ENCODE results near the gene APBA2. TPM values are rescaled to one million over a fixed set of nuclear protein-coding genes. Genes with fewer than 3 reads are reported as not detected.
A peak's percentile ranks its signal among the peaks of the same experiment; 100 is the strongest.

The APBA2 gene
- total RNA-seq, 1 experiment from 2014 or later: 53.3 TPM

- H3K27ac ChIP-seq: no peak overlapping the region
- no peaks in the 10 kb centered on the region for H3K4me1 ChIP-seq (replicated peaks)
- H3K27me3 ChIP-seq (replicated peaks): no peaks in the 10 kb centered on the region
- no peaks in the 10 kb centered on the region for H3K36me3 ChIP-seq
- no peak overlapping the region for H3K4me3 ChIP-seq
- no peaks in the 10 kb centered on the region for H3K9me3 ChIP-seq (replicated peaks)
- DNase-seq (ENCODE audit: low read depth in 1 of 2, low spot score in 2 of 2): no peak
Measured at GRCh38 chr15:29133321-29133720, 247.5 kb downstream of the APBA2 start.

- Histone ChIP-seq H3K27ac (no peak overlapping the region), H3K4me3 (no peak overlapping the region), H3K9me3 (replicated peaks) (no peaks in the 10 kb centered on the region), H3K4me1 (replicated peaks) (no peaks in the 10 kb centered on the region), H3K27me3 (replicated peaks) (no peaks in the 10 kb centered on the region), H3K36me3 (no peaks in the 10 kb centered on the region)
- DNase-seq (ENCODE audit: low read depth in 1 of 2, low spot score in 2 of 2): no peak
Measured at GRCh38 chr15:29133791-29134190, 248.0 kb downstream of the APBA2 start.

GRCh38 chr15:29134239-29134638 is 248.5 kb downstream of the APBA2 start:
- no peak overlapping the region for H3K4me3 ChIP-seq
- no peaks in the 10 kb centered on the region for H3K9me3 ChIP-seq (replicated peaks)
- DNase-seq (ENCODE audit: low read depth in 1 of 2, low spot score in 2 of 2): no peak
- H3K36me3 ChIP-seq: no peaks in the 10 kb centered on the region
- no peak overlapping the region for H3K27ac ChIP-seq
- no peaks in the 10 kb centered on the region for H3K27me3 ChIP-seq (replicated peaks)
- H3K4me1 ChIP-seq (replicated peaks): no peaks in the 10 kb centered on the region

GRCh38 chr15:29134641-29135308 is 249.0 kb downstream of the APBA2 start:
- no peak overlapping the region for H3K4me3 ChIP-seq
- no peaks in the 10 kb centered on the region for H3K27me3 ChIP-seq (replicated peaks)
- H3K27ac ChIP-seq: no peak overlapping the region
- H3K9me3 ChIP-seq (replicated peaks): no peaks in the 10 kb centered on the region
- no peaks in the 10 kb centered on the region for H3K4me1 ChIP-seq (replicated peaks)
- DNase-seq (ENCODE audit: low read depth in 1 of 2, low spot score in 2 of 2): no peak
- no peaks in the 10 kb centered on the region for H3K36me3 ChIP-seq

GRCh38 chr15:29135309-29135657 is 249.5 kb downstream of the APBA2 start:
- Histone ChIP-seq H3K27ac (no peak overlapping the region), H3K4me3 (no peak overlapping the region), H3K9me3 (replicated peaks) (no peaks in the 10 kb centered on the region), H3K27me3 (replicated peaks) (no peaks in the 10 kb centered on the region), H3K36me3 (no peaks in the 10 kb centered on the region), H3K4me1 (replicated peaks) (no peaks in the 10 kb centered on the region)
- DNase-seq (ENCODE audit: low read depth in 1 of 2, low spot score in 2 of 2): no peak

GRCh38 chr15:29135702-29136646 is 250.2 kb downstream of the APBA2 start:
- no peak for DNase-seq (ENCODE audit: low read depth in 1 of 2, low spot score in 2 of 2)
- Histone ChIP-seq H3K4me3 (no peak overlapping the region), H3K27me3 (replicated peaks) (no peaks in the 10 kb centered on the region), H3K27ac (no peak overlapping the region), H3K4me1 (replicated peaks) (no peaks in the 10 kb centered on the region), H3K9me3 (replicated peaks) (no peaks in the 10 kb centered on the region), H3K36me3 (no peaks in the 10 kb centered on the region)

- Histone ChIP-seq H3K4me1 (replicated peaks) (no peaks in the 10 kb centered on the region), H3K9me3 (replicated peaks) (no peaks in the 10 kb centered on the region), H3K4me3 (no peak overlapping the region), H3K36me3 (no peaks in the 10 kb centered on the region), H3K27ac (no peak overlapping the region), H3K27me3 (replicated peaks) (no peaks in the 10 kb centered on the region)
- no peak for DNase-seq (ENCODE audit: low read depth in 1 of 2, low spot score in 2 of 2)
Measured at GRCh38 chr15:29138260-29138659, 252.5 kb downstream of the APBA2 start.

GRCh38 chr15:29139072-29139471 is 253.3 kb downstream of the APBA2 start:
- H3K27ac ChIP-seq: no peak overlapping the region
- H3K36me3 ChIP-seq: no peaks in the 10 kb centered on the region
- no peak overlapping the region for H3K4me3 ChIP-seq
- DNase-seq (ENCODE audit: low read depth in 1 of 2, low spot score in 2 of 2): peak in 1 of 2 experiments; percentile 36
- H3K4me1 ChIP-seq (replicated peaks): no peaks in the 10 kb centered on the region
- no peaks in the 10 kb centered on the region for H3K9me3 ChIP-seq (replicated peaks)
- no peaks in the 10 kb centered on the region for H3K27me3 ChIP-seq (replicated peaks)

GRCh38 chr15:29139540-29140459 is 254.0 kb downstream of the APBA2 start:
- no peaks in the 10 kb centered on the region for H3K9me3 ChIP-seq (replicated peaks)
- DNase-seq (ENCODE audit: low read depth in 1 of 2, low spot score in 2 of 2): peak; percentile 41 to 52
- H3K27ac ChIP-seq: no peak overlapping the region
- no peaks in the 10 kb centered on the region for H3K36me3 ChIP-seq
- no peaks in the 10 kb centered on the region for H3K4me1 ChIP-seq (replicated peaks)
- H3K27me3 ChIP-seq (replicated peaks): no peaks in the 10 kb centered on the region
- H3K4me3 ChIP-seq: no peak overlapping the region

GRCh38 chr15:29140475-29141307 is 254.9 kb downstream of the APBA2 start:
- H3K4me1 ChIP-seq (replicated peaks): no peaks in the 10 kb centered on the region
- H3K4me3 ChIP-seq: no peak overlapping the region
- H3K27ac ChIP-seq: no peak overlapping the region
- DNase-seq (ENCODE audit: low read depth in 1 of 2, low spot score in 2 of 2): peak in 1 of 2 experiments; percentile 38
- no peaks in the 10 kb centered on the region for H3K36me3 ChIP-seq
- H3K27me3 ChIP-seq (replicated peaks): no peaks in the 10 kb centered on the region
- no peaks in the 10 kb centered on the region for H3K9me3 ChIP-seq (replicated peaks)

GRCh38 chr15:29141308-29142128 is 255.7 kb downstream of the APBA2 start:
- Histone ChIP-seq H3K4me1 (replicated peaks) (no peaks in the 10 kb centered on the region), H3K36me3 (no peaks in the 10 kb centered on the region), H3K27me3 (replicated peaks) (0 out of 2 replicates have a peak, but pooled peaks cover 2% of the 10 kb centered on the region), H3K4me3 (no peak overlapping the region), H3K9me3 (replicated peaks) (no peaks in the 10 kb centered on the region), H3K27ac (no peak overlapping the region)
- DNase-seq (ENCODE audit: low read depth in 1 of 2, low spot score in 2 of 2): no peak

GRCh38 chr15:29142129-29142747 is 256.5 kb downstream of the APBA2 start:
- no peak for DNase-seq (ENCODE audit: low read depth in 1 of 2, low spot score in 2 of 2)
- Histone ChIP-seq H3K9me3 (replicated peaks) (no peaks in the 10 kb centered on the region), H3K4me1 (replicated peaks) (no peaks in the 10 kb centered on the region), H3K27me3 (replicated peaks) (0 out of 2 replicates have a peak, but pooled peaks cover 2% of the 10 kb centered on the region), H3K27ac (no peak overlapping the region), H3K36me3 (no peaks in the 10 kb centered on the region), H3K4me3 (no peak overlapping the region)
